Left renal cortex interstitium (tissue), 4 donors: ENCODE measurements around the gene WNT1. TPM values are rescaled to one million over a fixed set of nuclear protein-coding genes. Genes with fewer than 3 reads are reported as not detected.

Experiments used
- DNase-seq, 4 donors: peaks; one replicate each; pipeline ENCODE4 v3.0.0-alpha.2; 2013; ENCODE audit warnings: low read depth in 4 of 4, low spot score in 2 of 4, missing footprints in 1 of 4
- polyA plus RNA-seq, 4 donors: library from polyadenylated mRNA; unstranded; fragments of 120-200 nt; gene quantifications; one replicate each; pipeline ENCODE4 v1.2.1, GENCODE V29; 2013; ENCODE audit not compliant: insufficient read length in 4 of 4

The WNT1 gene
- polyA plus RNA-seq, 4 donors, result not detected

GRCh38 chr12:49026101-49026500 lies 48.0 kb downstream of the WNT1 start:
- DNase-seq, result no peak

- DNase-seq, result no peak
These were observed 48.8 kb downstream of the WNT1 start for GRCh38 chr12:49026678-49027480.

- no peak for DNase-seq
These were observed 49.9 kb downstream of the WNT1 start for GRCh38 chr12:49027846-49028555.

- DNase-seq, result no peak
These were observed 50.6 kb downstream of the WNT1 start for GRCh38 chr12:49028666-49029275.

GRCh38 chr12:49030119-49030518 lies 52.0 kb downstream of the WNT1 start:
- no peak for DNase-seq

GRCh38 chr12:49030714-49031572 lies 52.8 kb downstream of the WNT1 start:
- no peak for DNase-seq

- DNase-seq, result no peak
These were observed 53.5 kb downstream of the WNT1 start for GRCh38 chr12:49031573-49032161.

Other genes with a start within 250 kb of the WNT1 start
- 100 to 1,000 TPM in 2 of 4 donors, 10 to 100 TPM in 2; 74.9 to 114 (median 97.7) TPM for gene ADCY6, start 189.2 kb upstream of the WNT1 start, polyA plus RNA-seq
- gene CACNB3, start 159.8 kb upstream of the WNT1 start, polyA plus RNA-seq, result 10 to 100 TPM; 47.8 to 72.5 (median 58.4) TPM
- 100 to 1,000 TPM in 3 of 4 donors, 10 to 100 TPM in 1; 88.3 to 111 (median 109) TPM for gene DDX23, start 126.2 kb upstream of the WNT1 start, polyA plus RNA-seq
- 1 to 10 TPM; 2.7 to 3.7 (median 3.3) TPM for gene RND1, start 112.5 kb upstream of the WNT1 start, polyA plus RNA-seq
- gene FKBP11, start 52.8 kb upstream of the WNT1 start, polyA plus RNA-seq, result 10 to 100 TPM in 3 of 4 donors, 1 to 10 TPM in 1; 9.0 to 22.6 (median 16.1) TPM
- 100 to 1,000 TPM; 129 to 147 (median 136) TPM for gene ARF3, start 20.8 kb upstream of the WNT1 start, polyA plus RNA-seq
- under 1 TPM; 0.07 to 0.16 (median 0.08) TPM for gene WNT10B, start 6.6 kb upstream of the WNT1 start, polyA plus RNA-seq
- 10 to 100 TPM; 74.2 to 97.8 (median 84.6) TPM for gene DDN, start 21.1 kb downstream of the WNT1 start, polyA plus RNA-seq
- 10 to 100 TPM; 70.5 to 89.8 (median 77.6) TPM for gene PRKAG1, start 40.5 kb downstream of the WNT1 start, polyA plus RNA-seq
- gene KMT2D, start 82.5 kb downstream of the WNT1 start, polyA plus RNA-seq, result 10 to 100 TPM; 31.8 to 65.9 (median 49.3) TPM
- 1 to 10 TPM; 1.3 to 2.4 (median 1.8) TPM for gene RHEBL1, start 91.7 kb downstream of the WNT1 start, polyA plus RNA-seq
- under 1 TPM; 0.30 to 0.55 (median 0.50) TPM for gene DHH, start 116.5 kb downstream of the WNT1 start, polyA plus RNA-seq
- gene LMBR1L, start 132.5 kb downstream of the WNT1 start, polyA plus RNA-seq, result 100 to 1,000 TPM in 1 of 4 donors, 10 to 100 TPM in 3; 57.2 to 103 (median 73.3) TPM
- 1,000 to 10,000 TPM in 3 of 4 donors, 100 to 1,000 TPM in 1; 921 to 1,230 (median 1,081) TPM for gene TUBA1B, start 153.1 kb downstream of the WNT1 start, polyA plus RNA-seq
- 100 to 1,000 TPM; 357 to 552 (median 456) TPM for gene TUBA1A, start 210.8 kb downstream of the WNT1 start, polyA plus RNA-seq